ENCODE data around the gene CADM1. TPM values are rescaled to one million over a fixed set of nuclear protein-coding genes. Genes with fewer than 3 reads are reported as not detected.

The CADM1 gene
- total RNA-seq, 2 experiments from 2014 or later = 59.7 to 89.7 TPM

- ChIA-PET CTCF (ENCODE audit: unreplicated experiment) (no interaction called here), POLR2A (no interaction called here)
- no peak for TF ChIP-seq CTCF (conservative IDR thresholded peaks at IDR 0.05; ENCODE audit: low read length)
- no peak for TF ChIP-seq EZH2phosphoT487 (IDR thresholded peaks at IDR 0.05; ENCODE audit: borderline replicate concordance, low read depth, low read length)
- Histone ChIP-seq H3K4me2 (ENCODE audit: low read length) (no peak overlapping the region), H3K36me3 (ENCODE audit: insufficient read depth, low read length) (peaks cover 8% of the 10 kb centered on the region; the same call in 1 of the 2 replicates), H3K79me2 (ENCODE audit: insufficient read depth, low read depth, low read length) (no peaks in the 10 kb centered on the region), H2AFZ (ENCODE audit: low read length) (no peak overlapping the region), H3K4me1 (ENCODE audit: insufficient read depth, low read length, poor library complexity, severe bottlenecking) (peaks cover 3% of the 10 kb centered on the region), H3K9me2 (ENCODE audit: insufficient read depth, low read length) (no peaks in the 10 kb centered on the region), H3K27ac (ENCODE audit: low read depth, low read length, poor library complexity, severe bottlenecking) (no peak overlapping the region), H4K20me1 (ENCODE audit: insufficient read depth, low read length) (no peaks in the 10 kb centered on the region; the same call in 1 of the 2 replicates), H3K9me3 (ENCODE audit: low read length) (no peaks in the 10 kb centered on the region), H3K4me3 (ENCODE audit: low read depth, low read length, poor library complexity, severe bottlenecking) (no peak overlapping the region)
- no TSS peak for BruUV-seq (replicated peaks)
- DNase-seq (ENCODE audit: low spot score) = no peak
- intact Hi-C loops (cut with micrococcal nuclease; ENCODE audit: unreplicated experiment) = no loop called here
These were observed 105.7 kb downstream of the CADM1 start for GRCh38 chr11:115398333-115399080.

DNA sequence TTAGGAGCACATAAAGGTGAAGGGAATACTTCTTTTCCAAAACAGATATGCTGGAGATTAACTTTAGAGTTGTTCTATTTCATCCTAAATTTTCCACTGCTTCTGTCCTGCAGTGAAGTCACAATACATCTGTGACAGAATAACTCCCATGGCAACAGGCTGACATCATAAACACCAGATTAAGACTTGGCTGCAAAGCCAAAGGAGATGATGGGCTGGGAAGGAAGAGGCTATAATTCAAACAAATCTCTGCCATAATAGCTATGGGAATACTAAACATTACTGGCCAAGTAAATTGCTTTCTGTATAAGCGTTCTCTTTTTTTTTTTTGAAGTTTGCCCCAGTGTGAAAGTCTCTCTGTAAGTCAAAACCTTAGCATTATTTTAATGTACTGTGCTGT, 107.7 kb downstream of the CADM1 start:
- POLR2A ChIA-PET = no interaction called here
- no peak for DNase-seq (ENCODE audit: low spot score)
- H3K9me2 ChIP-seq (ENCODE audit: insufficient read depth, low read length) = no peaks in the 10 kb centered on the region
- no TSS peak for BruUV-seq (replicated peaks)
- H3K79me2 ChIP-seq (ENCODE audit: insufficient read depth, low read depth, low read length) = no peaks in the 10 kb centered on the region
- no peak overlapping the region for H3K4me2 ChIP-seq (ENCODE audit: low read length)
- H3K36me3 ChIP-seq (ENCODE audit: insufficient read depth, low read length) = peaks cover 8% of the 10 kb centered on the region; the same call in 1 of the 2 replicates
- H4K20me1 ChIP-seq (ENCODE audit: insufficient read depth, low read length) = no peaks in the 10 kb centered on the region
- no peak overlapping the region for H3K27ac ChIP-seq (ENCODE audit: low read depth, low read length, poor library complexity, severe bottlenecking)
- CTCF ChIA-PET (ENCODE audit: unreplicated experiment) = no interaction called here
- no peak overlapping the region for H3K4me3 ChIP-seq (ENCODE audit: low read depth, low read length, poor library complexity, severe bottlenecking)
- intact Hi-C loops (cut with micrococcal nuclease; ENCODE audit: unreplicated experiment) = no loop called here
- TF ChIP-seq CTCF (conservative IDR thresholded peaks at IDR 0.05; ENCODE audit: low read length) (no peak), EZH2phosphoT487 (IDR thresholded peaks at IDR 0.05; ENCODE audit: borderline replicate concordance, low read depth, low read length) (no peak)
- H3K9me3 ChIP-seq (ENCODE audit: low read length) = no peaks in the 10 kb centered on the region
- no peak overlapping the region for H2AFZ ChIP-seq (ENCODE audit: low read length)
- peaks cover 18% of the 10 kb centered on the region for H3K4me1 ChIP-seq (ENCODE audit: insufficient read depth, low read length, poor library complexity, severe bottlenecking)

DNA sequence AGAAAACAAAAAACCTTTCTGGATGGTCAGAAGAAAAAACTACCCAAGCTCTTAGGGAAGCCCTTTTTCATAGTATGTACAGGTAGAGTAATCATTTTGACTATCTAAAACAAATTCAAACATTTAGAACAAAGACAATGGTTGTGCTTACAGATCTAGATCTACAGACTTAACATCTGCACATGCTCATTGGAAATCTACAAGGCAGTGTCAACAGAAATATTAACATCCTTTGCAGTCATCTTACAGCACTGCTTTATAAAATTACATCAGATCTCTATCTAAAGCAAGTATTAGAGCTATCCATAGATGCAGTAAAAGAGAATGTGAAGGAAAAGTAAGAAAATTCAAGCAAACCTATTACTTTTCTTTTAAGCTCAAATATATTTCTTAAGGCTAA, 110.3 kb downstream of the CADM1 start:
- H3K9me2 ChIP-seq (ENCODE audit: insufficient read depth, low read length) = no peaks in the 10 kb centered on the region
- TF ChIP-seq EZH2phosphoT487 (IDR thresholded peaks at IDR 0.05; ENCODE audit: borderline replicate concordance, low read depth, low read length) (no peak), CTCF (conservative IDR thresholded peaks at IDR 0.05; ENCODE audit: low read length) (no peak)
- CTCF ChIA-PET (ENCODE audit: unreplicated experiment) = no interaction called here
- POLR2A ChIA-PET = interaction anchor here (0.7 to 1.7 kb wide), 16 partner anchors 9 to 113 kb away, joined by 3 to 8 read pairs (median 3); no protein-coding TSS in a partner anchor
- H3K4me2 ChIP-seq (ENCODE audit: low read length) = no peak overlapping the region
- no peaks in the 10 kb centered on the region for H3K9me3 ChIP-seq (ENCODE audit: low read length)
- intact Hi-C loops (cut with micrococcal nuclease; ENCODE audit: unreplicated experiment) = loop anchor here (5.0 kb wide), 1 partner anchor 108 kb away; the partner anchor contains the start of gene CADM1
- no peaks in the 10 kb centered on the region for H4K20me1 ChIP-seq (ENCODE audit: insufficient read depth, low read length)
- no TSS peak for BruUV-seq (replicated peaks)
- H3K27ac ChIP-seq (ENCODE audit: low read depth, low read length, poor library complexity, severe bottlenecking) = no peak overlapping the region
- H3K4me1 ChIP-seq (ENCODE audit: insufficient read depth, low read length, poor library complexity, severe bottlenecking) = peaks cover 41% of the 10 kb centered on the region
- no peak overlapping the region for H3K4me3 ChIP-seq (ENCODE audit: low read depth, low read length, poor library complexity, severe bottlenecking)
- H3K79me2 ChIP-seq (ENCODE audit: insufficient read depth, low read depth, low read length) = peaks cover 6% of the 10 kb centered on the region; the same call in 1 of the 2 replicates
- DNase-seq (ENCODE audit: low spot score) = no peak
- H3K36me3 ChIP-seq (ENCODE audit: insufficient read depth, low read length) = peaks cover 4% of the 10 kb centered on the region; the same call in 1 of the 2 replicates
- no peak overlapping the region for H2AFZ ChIP-seq (ENCODE audit: low read length)
